ENCODE measurements around the gene TCERG1L. TPM values are rescaled to one million over a fixed set of nuclear protein-coding genes. Genes with fewer than 3 reads are reported as not detected.
"Not testable (repeated sequence)": the region's sequence is repeated elsewhere in the genome, so short reads cannot be mapped to it uniquely, and the experiment has no call there.

TCERG1L gene, protein sequence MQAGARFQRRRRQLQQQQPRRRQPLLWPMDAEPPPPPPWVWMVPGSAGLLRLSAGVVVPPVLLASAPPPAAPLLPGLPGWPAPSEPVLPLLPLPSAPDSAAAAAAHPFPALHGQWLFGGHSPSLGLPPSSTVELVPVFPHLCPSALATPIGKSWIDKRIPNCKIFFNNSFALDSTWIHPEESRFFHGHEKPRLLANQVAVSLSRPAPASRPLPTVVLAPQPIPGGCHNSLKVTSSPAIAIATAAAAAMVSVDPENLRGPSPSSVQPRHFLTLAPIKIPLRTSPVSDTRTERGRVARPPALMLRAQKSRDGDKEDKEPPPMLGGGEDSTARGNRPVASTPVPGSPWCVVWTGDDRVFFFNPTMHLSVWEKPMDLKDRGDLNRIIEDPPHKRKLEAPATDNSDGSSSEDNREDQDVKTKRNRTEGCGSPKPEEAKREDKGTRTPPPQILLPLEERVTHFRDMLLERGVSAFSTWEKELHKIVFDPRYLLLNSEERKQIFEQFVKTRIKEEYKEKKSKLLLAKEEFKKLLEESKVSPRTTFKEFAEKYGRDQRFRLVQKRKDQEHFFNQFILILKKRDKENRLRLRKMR
- not detected in 2 replicates for total RNA-seq

GRCh38 chr10:131311661-131312477 is at the start of gene TCERG1L:
Gene TCERG1L (minus strand): TSS chr10:131311721. CDS start chr10:131311635, 86 bp downstream.
- no peak for DNase-seq (ENCODE audit: low read depth)

DNA sequence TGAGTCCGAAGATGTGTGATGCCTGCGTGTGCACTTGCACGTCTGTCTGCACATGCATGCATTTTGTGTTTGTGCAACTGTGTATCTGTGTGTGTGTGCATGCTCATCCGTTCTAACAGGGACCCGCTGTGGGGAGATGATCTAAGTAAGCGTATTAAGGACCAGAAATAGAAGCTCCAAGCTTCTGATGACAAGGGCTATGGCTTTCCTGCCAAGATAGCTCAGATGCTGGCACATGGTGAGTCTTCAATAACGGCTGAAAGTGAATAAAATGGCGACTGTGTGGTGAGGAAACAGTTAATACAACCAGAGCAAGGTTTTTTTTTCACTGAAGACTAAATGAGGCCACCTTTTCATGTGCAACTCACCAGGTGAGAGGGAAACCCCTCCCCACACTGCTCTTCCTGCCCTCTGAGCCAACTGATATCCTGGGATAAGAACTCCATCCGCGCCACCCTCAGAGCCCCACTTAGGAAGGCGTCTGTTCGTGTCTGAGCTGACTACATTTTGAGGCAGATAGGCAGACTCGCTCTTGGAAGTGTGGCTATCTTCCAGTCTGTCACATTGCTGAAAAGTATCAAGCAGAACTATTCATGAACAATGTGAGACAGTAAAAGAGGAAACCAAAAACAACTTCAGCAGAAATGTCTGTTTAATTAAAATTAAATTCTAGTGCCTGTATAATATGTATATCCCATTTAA is 47.4 kb upstream of the TCERG1L start:
- DNase-seq (ENCODE audit: low read depth): no peak

GRCh38 chr10:131356442-131356841 is 44.9 kb upstream of the TCERG1L start:
- DNase-seq (ENCODE audit: low read depth): no peak

- DNase-seq (ENCODE audit: low read depth): no peak
These were observed 44.4 kb upstream of the TCERG1L start for GRCh38 chr10:131355881-131356280.

DNA sequence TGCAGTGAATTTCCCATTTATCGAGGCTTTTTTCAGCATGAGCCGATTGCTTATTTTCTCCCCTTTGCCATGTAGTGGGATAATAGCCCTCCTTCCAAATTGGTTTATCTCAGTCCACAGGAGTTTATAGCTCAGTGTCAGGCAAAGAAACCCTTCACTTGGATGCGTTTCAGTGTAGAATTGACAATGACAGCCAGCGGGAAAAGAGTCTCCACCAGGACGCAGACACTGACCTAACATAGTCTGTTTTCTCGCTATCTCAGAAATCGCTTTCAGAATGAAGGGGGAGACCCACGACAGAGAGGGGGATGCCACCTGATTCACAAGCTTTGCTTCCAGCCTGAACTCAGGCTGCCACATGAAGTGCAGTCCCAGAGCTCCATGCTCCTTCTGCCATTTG is 43.5 kb upstream of the TCERG1L start:
- DNase-seq (ENCODE audit: low read depth): no peak

- no peak for DNase-seq (ENCODE audit: low read depth)
These were observed 42.9 kb upstream of the TCERG1L start for GRCh38 chr10:131354380-131354779.

DNA sequence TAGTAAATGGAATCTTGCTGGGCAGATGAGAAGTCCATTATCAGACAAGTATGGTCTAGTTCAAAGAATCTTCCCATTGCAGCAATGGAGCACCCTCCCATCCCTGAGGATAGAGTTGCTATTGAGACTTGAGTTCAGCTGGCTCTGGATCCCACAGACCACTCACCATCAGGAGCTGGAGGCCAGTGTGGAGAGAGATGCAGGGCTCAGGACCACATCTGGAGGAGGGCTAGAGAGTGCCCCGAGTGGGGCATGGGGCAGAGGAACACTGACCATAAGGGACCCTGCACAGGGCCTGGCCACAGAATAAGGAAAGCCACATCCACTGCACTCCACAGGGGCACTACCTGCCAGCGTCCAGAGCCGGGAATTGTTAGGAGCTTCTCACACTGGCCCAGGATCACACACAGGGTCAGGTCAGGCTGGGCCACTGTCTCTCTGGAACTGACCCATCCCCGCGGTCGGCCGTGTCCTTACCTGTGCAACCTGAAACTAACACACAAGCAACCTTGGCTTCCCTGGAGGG is 41.3 kb upstream of the TCERG1L start:
- no peak for DNase-seq (ENCODE audit: low read depth)

GRCh38 chr10:131350660-131351059 is 39.1 kb upstream of the TCERG1L start:
- DNase-seq (ENCODE audit: low read depth): no peak

DNA sequence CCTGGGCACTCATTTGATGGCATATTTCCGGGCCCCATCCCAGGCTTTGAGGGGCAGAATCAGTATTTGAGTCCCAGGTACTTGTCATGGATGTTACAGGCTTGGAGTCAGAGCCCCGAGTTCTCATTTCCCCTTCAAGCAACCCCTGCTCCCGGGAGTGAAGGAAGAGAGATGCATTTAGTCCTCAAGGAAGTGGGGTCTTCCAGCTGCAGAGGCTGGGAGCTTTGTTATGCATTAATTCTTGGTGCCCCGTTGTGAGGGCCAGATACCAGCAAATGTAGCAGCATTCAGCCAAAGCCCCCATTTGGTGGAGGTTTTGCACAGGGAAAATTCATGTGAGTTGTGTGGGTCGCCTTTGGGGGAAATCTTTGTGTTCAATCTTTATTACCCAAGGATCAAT is 38.7 kb upstream of the TCERG1L start:
- DNase-seq (ENCODE audit: low read depth): no peak

DNA sequence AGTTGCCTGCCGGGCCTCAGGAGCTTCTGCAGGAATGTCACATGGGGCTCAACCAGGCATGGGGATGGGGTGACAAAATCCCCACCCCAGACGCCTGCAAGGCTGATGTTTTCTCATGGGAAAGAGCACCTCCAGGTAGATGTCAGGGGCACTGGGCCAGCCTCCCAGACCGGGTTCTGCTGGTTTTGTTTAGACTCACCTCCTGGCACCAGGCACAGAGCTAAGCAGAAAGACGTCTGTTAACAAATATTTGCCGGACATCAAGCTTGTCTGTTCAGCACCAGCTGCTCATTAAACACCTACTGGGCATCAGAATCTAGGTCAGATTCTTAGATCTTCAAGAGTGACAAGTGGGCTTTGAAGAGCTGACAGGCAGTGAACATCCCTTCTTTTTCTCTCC is 34.9 kb upstream of the TCERG1L start:
- no peak for DNase-seq (ENCODE audit: low read depth)

DNA sequence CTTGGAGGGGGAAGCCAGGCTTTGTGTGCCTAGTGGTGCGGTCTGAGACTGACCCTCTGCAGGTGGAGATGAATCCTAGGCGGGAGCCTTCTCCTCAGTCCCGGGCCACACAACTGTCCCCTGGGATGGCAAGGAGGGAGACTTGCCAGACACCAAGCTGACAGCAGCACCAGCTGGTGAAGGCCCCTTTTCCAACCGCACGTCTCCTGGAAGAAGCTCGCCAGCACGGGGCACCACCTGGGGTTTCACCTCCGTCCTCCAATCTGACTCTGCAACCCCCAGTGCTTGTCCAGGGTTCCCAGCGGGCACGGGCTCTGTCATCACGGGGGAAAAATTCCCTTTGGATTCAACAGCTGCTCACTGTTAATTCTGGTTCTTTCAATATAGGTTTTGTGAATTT is 34.2 kb upstream of the TCERG1L start:
- DNase-seq (ENCODE audit: low read depth): no peak

- no peak for DNase-seq (ENCODE audit: low read depth)
These were observed 33.2 kb upstream of the TCERG1L start for GRCh38 chr10:131344747-131345146.

DNA sequence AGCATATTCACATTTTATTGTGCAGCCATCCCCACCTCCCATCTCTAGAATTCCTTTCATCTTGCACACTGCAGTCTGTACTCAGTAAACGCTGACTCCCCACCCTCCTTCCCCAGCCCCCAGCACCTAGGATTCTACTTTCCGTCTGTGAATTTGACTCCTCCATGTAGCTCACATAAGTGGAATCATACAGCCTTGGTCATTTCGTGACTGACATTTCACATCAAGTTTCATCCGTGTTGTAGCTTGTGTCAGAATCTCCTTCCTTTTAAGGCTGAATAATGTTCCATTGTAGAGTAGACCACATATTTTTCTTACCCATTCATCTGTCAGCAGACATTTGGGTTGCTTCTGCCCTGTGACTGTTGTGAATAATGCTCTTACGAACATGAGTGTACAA is 26.2 kb upstream of the TCERG1L start:
- no peak for DNase-seq (ENCODE audit: low read depth)

GRCh38 chr10:131332821-131333220 is 21.3 kb upstream of the TCERG1L start:
- DNase-seq (ENCODE audit: low read depth): no peak

DNA sequence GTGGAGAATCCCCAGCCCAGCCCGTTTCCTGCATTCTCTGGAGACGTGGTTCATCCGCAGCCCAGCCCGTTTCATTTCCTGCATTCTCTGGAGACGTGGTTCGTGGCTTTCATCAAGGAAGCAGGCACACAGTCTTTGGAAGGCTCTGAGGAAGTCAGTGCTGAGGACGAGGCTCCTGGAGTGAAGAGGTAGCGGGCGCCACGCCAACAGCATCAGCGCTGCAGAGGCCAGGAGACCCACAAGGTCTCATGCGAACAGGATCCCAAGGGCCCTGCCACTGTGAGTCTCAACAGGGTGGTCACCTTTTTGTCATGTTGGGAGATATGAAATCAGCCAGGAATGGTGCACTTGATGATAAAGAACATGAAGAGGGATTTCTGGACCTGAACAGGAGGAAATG is 12.4 kb upstream of the TCERG1L start:
- DNase-seq (ENCODE audit: low read depth): no peak

GRCh38 chr10:131323025-131323424 is 11.5 kb upstream of the TCERG1L start:
- no peak for DNase-seq (ENCODE audit: low read depth)

- not testable (repeated sequence) for DNase-seq (ENCODE audit: low read depth)
These were observed 11.1 kb upstream of the TCERG1L start for GRCh38 chr10:131322575-131322974.

DNA sequence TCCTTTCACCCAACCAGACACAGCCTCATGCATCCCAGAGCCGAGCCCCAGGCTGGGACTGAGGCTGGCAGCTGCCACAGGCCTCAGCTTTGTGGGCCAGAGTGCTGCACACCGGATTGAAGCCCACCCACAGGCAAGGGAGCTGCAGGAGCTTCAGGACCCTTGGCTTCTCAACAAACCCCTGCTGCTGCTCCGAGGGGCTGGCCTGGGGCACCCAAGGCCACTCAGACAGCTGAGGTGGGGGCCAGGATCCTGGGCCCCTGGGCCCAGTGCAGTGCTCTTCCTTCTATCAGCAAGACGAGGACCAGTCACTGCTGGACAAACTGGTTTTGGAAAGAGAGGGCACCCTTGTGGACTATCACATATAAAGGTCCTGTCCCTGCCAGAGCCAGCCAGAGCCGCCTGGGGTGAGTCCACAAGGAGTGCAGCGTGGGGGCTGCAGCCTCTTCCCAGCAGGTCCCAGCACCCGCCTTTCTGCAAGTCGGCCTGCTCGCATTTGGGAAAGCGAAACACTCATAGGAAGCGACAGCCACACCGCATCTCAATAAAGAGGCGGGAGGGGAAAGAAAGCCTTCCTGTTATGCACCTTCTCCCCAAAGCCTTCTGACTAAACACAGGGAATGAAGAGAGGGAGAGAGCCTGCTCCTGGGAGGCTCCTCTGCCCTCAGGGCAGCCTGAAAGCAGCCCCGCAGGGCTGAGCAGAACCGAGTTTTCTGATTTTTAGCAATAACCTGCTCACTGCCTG is 9.5 kb upstream of the TCERG1L start:
- DNase-seq (ENCODE audit: low read depth): no peak

DNA sequence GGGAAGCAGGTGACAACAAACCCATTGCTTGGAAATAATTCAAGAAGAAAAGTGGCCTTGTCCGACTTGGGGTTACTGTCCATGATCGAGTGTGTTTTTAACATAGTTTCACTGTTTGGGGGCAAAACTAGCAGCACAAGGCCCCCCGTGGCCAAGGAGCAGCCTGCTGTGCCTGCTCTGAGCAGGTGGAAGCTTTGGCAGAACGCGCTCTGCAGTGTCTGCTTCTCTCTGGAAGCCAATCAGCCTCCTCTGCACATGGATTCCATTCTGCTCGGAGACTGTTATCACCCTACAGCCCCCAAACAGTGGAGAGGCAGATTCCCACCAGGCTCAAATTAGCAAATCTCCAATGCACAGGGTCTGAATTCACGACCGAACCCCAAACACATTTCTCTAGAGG is 7.3 kb upstream of the TCERG1L start:
- DNase-seq (ENCODE audit: low read depth): no peak

GRCh38 chr10:131318291-131318690 is 6.8 kb upstream of the TCERG1L start:
- no peak for DNase-seq (ENCODE audit: low read depth)

Data from renal cortical epithelial cell (primary cell).